RPMI7951 (cell line): ENCODE measurements around the gene NRXN3. TPM values are rescaled to one million over a fixed set of nuclear protein-coding genes. Genes with fewer than 3 reads are reported as not detected.

Experiments
- DNase-seq: peaks from one replicate; pipeline ENCODE4 v3.0.0-alpha.2; 2012; ENCODE audit warnings: low read depth
- total RNA-seq: library from RNA; depleted of rRNA; stranded (reverse); fragments of >200 nt; shearing (Covaris generic); gene quantifications from 2 replicates; pipeline ENCODE4 v1.2.3, GENCODE V29; 2014

The NRXN3 gene
- total RNA-seq, 1 experiment from 2014 or later, result 0.24 TPM

- DNase-seq, result peak; percentile 21
Measured at GRCh38 chr14:79573486-79573885, 1403.3 kb downstream of the NRXN3 start.

GRCh38 chr14:79575032-79575431, 1404.9 kb downstream of the NRXN3 start:
- no peak for DNase-seq

GRCh38 chr14:79576424-79576823, 1406.3 kb downstream of the NRXN3 start:
- no peak for DNase-seq

- DNase-seq, result no peak
Measured at GRCh38 chr14:79578470-79578869, 1408.3 kb downstream of the NRXN3 start.

- no peak for DNase-seq
Measured at GRCh38 chr14:79580414-79580813, 1410.2 kb downstream of the NRXN3 start.

GRCh38 chr14:79580906-79581305, 1410.7 kb downstream of the NRXN3 start:
- no peak for DNase-seq

GRCh38 chr14:79581912-79582576, 1411.9 kb downstream of the NRXN3 start:
- DNase-seq, result no peak

- no peak for DNase-seq
Measured at GRCh38 chr14:79583738-79584408, 1413.7 kb downstream of the NRXN3 start.

- DNase-seq, result peak; percentile 29
Measured at GRCh38 chr14:79584679-79585078, 1414.5 kb downstream of the NRXN3 start.

- DNase-seq, result peak; percentile 4
Measured at GRCh38 chr14:79585845-79586244, 1415.7 kb downstream of the NRXN3 start.

GRCh38 chr14:79586416-79586815, 1416.2 kb downstream of the NRXN3 start:
- DNase-seq, result no peak

- DNase-seq, result peak; percentile 5
Measured at GRCh38 chr14:79586989-79587598, 1416.9 kb downstream of the NRXN3 start.

GRCh38 chr14:79587875-79588274, 1417.7 kb downstream of the NRXN3 start:
- DNase-seq, result no peak

GRCh38 chr14:79588398-79588797, 1418.2 kb downstream of the NRXN3 start:
- no peak for DNase-seq

GRCh38 chr14:79596551-79596950, 1426.4 kb downstream of the NRXN3 start:
- peak; percentile 13 for DNase-seq

GRCh38 chr14:79597566-79597965, 1427.4 kb downstream of the NRXN3 start:
- DNase-seq, result peak; percentile 5

- DNase-seq, result no peak
Measured at GRCh38 chr14:79598339-79598738, 1428.2 kb downstream of the NRXN3 start.

GRCh38 chr14:79599239-79599638, 1429.1 kb downstream of the NRXN3 start:
- DNase-seq, result no peak

- no peak for DNase-seq
Measured at GRCh38 chr14:79600406-79600805, 1430.2 kb downstream of the NRXN3 start.

GRCh38 chr14:79601579-79601978, 1431.4 kb downstream of the NRXN3 start:
- DNase-seq, result no peak

- no peak for DNase-seq
Measured at GRCh38 chr14:79602045-79602444, 1431.9 kb downstream of the NRXN3 start.

- DNase-seq, result no peak
Measured at GRCh38 chr14:79602742-79603141, 1432.6 kb downstream of the NRXN3 start.

- no peak for DNase-seq
Measured at GRCh38 chr14:79605849-79606248, 1435.7 kb downstream of the NRXN3 start.
